SK-N-MC (cell line): ENCODE results near the gene TNFRSF18.

Experiments used
- DNase-seq: peaks from one replicate; pipeline ENCODE4 v3.0.0-alpha.2; 2011; ENCODE audit warnings: low read depth, low spot score
- H3K27ac ChIP-seq: fragments of 200-600 bp; sonication (generic); 2 replicates; pipeline ENCODE4 v1.5.1; 2016; ENCODE audit warnings: mixed run types
- H3K36me3 ChIP-seq: fragments of 200-600 bp; sonication (generic); 2 replicates; pipeline ENCODE4 v1.6.1; 2017; ENCODE audit warnings: antibody characterized with exemption, low read length, mixed read lengths; ENCODE audit not compliant: insufficient read depth
- H3K4me3 ChIP-seq: fragments of 200-600 bp; sonication (generic); 2 replicates; pipeline ENCODE4 v1.5.1; 2016
- H3K9ac ChIP-seq: fragments of 200-600 bp; sonication (generic); 2 replicates; pipeline ENCODE4 v1.8.0; 2017; ENCODE audit warnings: mixed run types, mixed read lengths; ENCODE audit not compliant: insufficient read length
- H3K9me3 ChIP-seq: fragments of 200-600 bp; sonication (generic); 2 replicates; pipeline ENCODE4 v1.6.1; 2017; ENCODE audit warnings: low read depth, mild to moderate bottlenecking, antibody characterized with exemption, low read length, moderate library complexity, mixed read lengths
- EZH2 ChIP-seq: fragments of 200-600 bp; sonication (generic); IDR thresholded peaks from one replicate; pipeline ENCODE4 v1.6.1; 2017; ENCODE audit warnings: antibody characterized with exemption
- FOXP2 ChIP-seq: optimal IDR thresholded peaks from 2 replicates; pipeline ENCODE3; 2011; ENCODE audit warnings: mild to moderate bottlenecking, moderate library complexity; ENCODE audit not compliant: insufficient read depth; ENCODE audit errors: extremely low read length, control extremely low read depth
- POLR2AphosphoS5 ChIP-seq: IDR thresholded peaks from 2 replicates; pipeline ENCODE4 v1.6.1; 2012; ENCODE audit warnings: mild to moderate bottlenecking, low read depth, low read length, borderline replicate concordance

The TNFRSF18 gene

GRCh38 chr1:1231400-1232207 lies 25.2 kb upstream of the TNFRSF18 start, which contains the start of gene SDF4:
Gene SDF4 (minus strand): TSS chr1:1232001. CDS start chr1:1228772, 3,229 bp downstream.
- peak within 1 kb of the TSS; percentile 95 for H3K9ac ChIP-seq
- DNase-seq, result peak; percentile 80
- peak within 1 kb of the TSS; percentile 73 for H3K27ac ChIP-seq
- peak; percentile 83 for TF ChIP-seq POLR2AphosphoS5
- no peak for TF ChIP-seq FOXP2
- no peak for TF ChIP-seq EZH2
- peak within 1 kb of the TSS; percentile 98 for H3K4me3 ChIP-seq
- H3K36me3 ChIP-seq, result peaks cover 18% of the 10 kb centered on the region; the same call in 1 of the 2 replicates
- no peaks in the 10 kb centered on the region for H3K9me3 ChIP-seq

DNA sequence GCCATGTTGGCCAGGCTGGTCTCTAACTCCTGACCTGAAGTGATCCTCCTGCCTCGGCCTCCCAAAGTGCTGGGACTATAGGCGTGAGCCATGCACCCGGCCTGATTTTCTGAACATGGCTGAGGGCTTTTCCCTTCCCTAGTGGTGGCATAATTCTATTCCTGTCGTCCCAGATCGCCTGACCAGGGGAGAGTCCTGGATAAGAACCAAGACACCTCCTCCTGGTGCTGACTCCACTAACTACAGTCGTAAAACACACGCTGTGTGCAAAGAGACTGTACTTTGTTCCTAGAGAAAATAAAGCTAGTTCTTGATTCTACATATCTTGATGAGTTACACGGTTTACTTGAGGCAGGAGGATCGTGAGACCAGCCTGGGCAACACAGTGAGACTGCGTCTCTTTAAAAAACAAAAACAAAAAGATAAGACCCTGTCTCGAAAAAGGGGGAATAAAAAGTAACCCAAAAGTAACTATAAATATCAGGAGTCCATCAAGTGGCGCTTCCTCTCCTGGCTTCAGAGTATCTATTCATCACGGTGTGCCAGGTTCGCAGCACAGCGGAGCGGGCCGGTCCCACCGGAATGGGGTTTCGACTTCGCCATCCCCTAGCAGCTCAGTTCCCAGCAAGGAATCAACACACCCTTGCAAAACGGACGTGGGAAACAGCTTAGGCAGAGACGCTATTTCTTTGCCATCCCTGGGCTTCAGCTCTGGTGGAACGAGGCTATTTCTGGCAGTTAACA lies 24.4 kb upstream of the TNFRSF18 start:
- DNase-seq, result no peak
- no peaks in the 10 kb centered on the region for H3K9me3 ChIP-seq
- H3K36me3 ChIP-seq, result peaks cover 18% of the 10 kb centered on the region; the same call in 1 of the 2 replicates
- TF ChIP-seq FOXP2, result no peak
- TF ChIP-seq EZH2, result no peak
- TF ChIP-seq POLR2AphosphoS5, result no peak
- H3K9ac ChIP-seq, result peak overlapping the region; percentile 95
- peak overlapping the region; percentile 38 for H3K27ac ChIP-seq
- peak overlapping the region; percentile 98 for H3K4me3 ChIP-seq

DNA sequence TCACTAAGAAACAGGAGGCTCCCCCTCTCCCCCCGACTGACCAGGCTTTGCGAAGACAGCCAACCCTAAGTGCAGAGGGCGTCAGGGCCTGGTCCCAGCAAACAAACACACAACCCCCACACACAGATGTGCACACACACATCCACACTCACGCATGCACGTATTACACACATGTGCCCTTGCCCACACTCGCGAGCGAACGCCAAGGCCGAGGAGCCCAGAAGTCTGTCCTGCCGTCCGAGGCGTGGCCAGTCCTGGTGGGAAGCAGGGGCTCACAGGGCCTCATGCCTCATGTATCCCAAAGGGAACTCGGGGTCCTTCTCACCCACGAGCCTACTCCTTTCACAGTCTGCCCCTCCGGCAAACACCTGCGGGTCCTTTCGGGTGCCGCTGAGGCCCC lies 23.4 kb upstream of the TNFRSF18 start:
- Histone ChIP-seq H3K27ac (no peak overlapping the region), H3K36me3 (peaks cover 18% of the 10 kb centered on the region; the same call in 1 of the 2 replicates)

GRCh38 chr1:1228596-1229321 lies 22.4 kb upstream of the TNFRSF18 start:
- no peaks in the 10 kb centered on the region for H3K9me3 ChIP-seq
- peaks cover 18% of the 10 kb centered on the region; the same call in 1 of the 2 replicates for H3K36me3 ChIP-seq
- no peak overlapping the region for H3K27ac ChIP-seq
- H3K9ac ChIP-seq, result no peak overlapping the region
- no peak for DNase-seq
- H3K4me3 ChIP-seq, result no peak overlapping the region
- no peak for TF ChIP-seq POLR2AphosphoS5
- TF ChIP-seq EZH2, result no peak
- no peak for TF ChIP-seq FOXP2

More for the DNA sequence above, 23.4 kb upstream of the TNFRSF18 start:
- Histone ChIP-seq H3K4me3 (peak overlapping the region; percentile 98; the same call in 1 of the 2 replicates), H3K9ac (no peak overlapping the region), H3K9me3 (no peaks in the 10 kb centered on the region)
- no peak for TF ChIP-seq EZH2
- no peak for TF ChIP-seq POLR2AphosphoS5
- TF ChIP-seq FOXP2, result no peak
- DNase-seq, result no peak

DNA sequence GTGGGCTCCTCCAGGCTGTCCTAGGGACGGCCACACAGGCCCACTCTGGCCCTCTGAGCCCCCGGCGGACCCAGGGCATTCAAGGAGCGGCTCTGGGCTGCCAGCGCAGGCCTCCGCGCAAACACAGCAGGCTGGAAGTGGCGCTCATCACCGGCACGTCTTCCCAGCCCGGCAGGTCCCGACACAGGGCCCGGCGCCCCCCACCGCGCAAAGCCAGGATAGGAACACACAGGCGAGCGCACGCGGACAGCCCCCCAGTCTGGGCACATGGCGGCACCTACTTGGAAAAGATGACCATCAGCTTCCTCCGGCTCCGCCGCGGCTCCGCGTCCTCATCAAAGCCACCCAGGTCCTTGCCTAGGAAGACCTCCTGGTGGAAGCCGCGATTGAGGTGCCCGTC lies 21.8 kb upstream of the TNFRSF18 start:
- Histone ChIP-seq H3K9ac (no peak overlapping the region), H3K36me3 (peaks cover 20% of the 10 kb centered on the region; the same call in 1 of the 2 replicates), H3K9me3 (no peaks in the 10 kb centered on the region), H3K4me3 (no peak overlapping the region), H3K27ac (no peak overlapping the region)
- no peak for DNase-seq
- TF ChIP-seq FOXP2 (no peak), EZH2 (no peak), POLR2AphosphoS5 (no peak)

DNA sequence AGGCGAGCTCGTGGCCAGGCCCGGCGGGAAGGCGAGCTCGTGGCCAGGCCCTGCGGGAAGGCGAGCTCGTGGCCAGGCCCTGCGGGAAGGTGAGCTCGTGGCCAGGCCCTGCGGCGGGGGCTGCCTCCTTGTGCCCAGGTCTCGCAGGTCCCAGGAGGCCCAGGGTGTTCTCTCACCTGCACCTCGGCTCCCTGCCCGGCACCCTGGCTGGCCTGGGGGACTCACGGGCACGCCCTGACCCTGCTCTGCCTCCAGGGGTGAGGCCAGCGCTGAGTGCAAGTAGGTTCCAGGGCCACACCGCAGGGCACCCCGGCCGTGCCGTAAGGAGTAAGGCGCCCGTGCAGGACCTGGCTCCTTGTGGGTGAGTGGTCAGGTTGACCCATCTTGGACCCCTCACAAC lies 21.0 kb upstream of the TNFRSF18 start:
- no peak overlapping the region for H3K9ac ChIP-seq
- peaks cover 28% of the 10 kb centered on the region; the same call in 1 of the 2 replicates for H3K36me3 ChIP-seq
- TF ChIP-seq FOXP2, result no peak
- TF ChIP-seq EZH2, result no peak
- TF ChIP-seq POLR2AphosphoS5, result no peak
- H3K27ac ChIP-seq, result no peak overlapping the region
- no peak for DNase-seq
- H3K4me3 ChIP-seq, result no peak overlapping the region
- H3K9me3 ChIP-seq, result no peaks in the 10 kb centered on the region

DNA sequence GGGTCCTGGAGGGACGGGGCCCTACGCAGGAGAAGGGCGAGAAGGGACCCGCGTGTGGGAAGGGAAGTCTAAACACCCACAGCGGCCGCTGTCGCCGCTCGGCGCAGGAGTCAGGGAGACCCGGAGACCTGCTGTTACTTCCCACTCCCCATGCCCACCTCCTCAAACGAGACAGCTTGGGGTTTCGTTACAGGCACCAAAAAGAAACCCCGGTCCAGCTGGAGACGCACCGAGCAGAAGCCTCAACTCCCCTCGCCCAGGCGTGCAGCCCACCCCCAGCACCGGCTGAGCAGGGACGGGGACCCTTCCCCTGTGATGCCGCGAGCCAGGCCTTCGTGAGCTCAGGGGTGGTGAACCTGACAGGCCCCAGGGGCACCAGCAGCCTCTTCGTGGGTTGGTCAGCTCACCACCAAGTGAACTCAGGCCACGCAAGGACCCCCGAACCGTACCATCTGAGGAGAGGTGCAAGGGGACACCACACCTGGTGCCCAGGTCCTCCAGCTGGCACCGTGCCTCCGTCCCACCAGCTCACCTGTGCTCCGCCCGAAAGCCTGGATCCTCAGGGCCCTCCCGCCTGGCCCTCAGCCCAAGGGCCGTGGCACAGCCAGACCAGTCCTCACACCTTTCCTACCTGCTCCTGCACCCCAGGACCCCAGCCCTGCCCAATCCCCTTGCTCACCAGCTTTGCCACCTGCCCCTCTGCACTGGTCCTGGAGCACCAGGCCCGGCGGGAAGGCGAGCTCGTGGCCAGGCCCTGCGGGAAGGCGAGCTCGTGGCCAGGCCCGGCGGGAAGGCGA lies 20.4 kb upstream of the TNFRSF18 start:
- no peak for DNase-seq
- no peak for TF ChIP-seq EZH2
- TF ChIP-seq FOXP2, result no peak
- TF ChIP-seq POLR2AphosphoS5, result no peak
- Histone ChIP-seq H3K36me3 (peaks cover 28% of the 10 kb centered on the region; the same call in 1 of the 2 replicates), H3K27ac (no peak overlapping the region), H3K4me3 (no peak overlapping the region), H3K9me3 (no peaks in the 10 kb centered on the region), H3K9ac (no peak overlapping the region)

GRCh38 chr1:1225913-1226312 lies 19.5 kb upstream of the TNFRSF18 start:
- no peak overlapping the region for H3K27ac ChIP-seq
- H3K4me3 ChIP-seq, result no peak overlapping the region
- TF ChIP-seq EZH2, result no peak
- TF ChIP-seq POLR2AphosphoS5, result no peak
- TF ChIP-seq FOXP2, result no peak
- H3K9ac ChIP-seq, result no peak overlapping the region
- peaks cover 28% of the 10 kb centered on the region; the same call in 1 of the 2 replicates for H3K36me3 ChIP-seq
- H3K9me3 ChIP-seq, result no peaks in the 10 kb centered on the region
- no peak for DNase-seq
